Tracheal epithelial cell (primary cell): ENCODE measurements around the gene USP49. TPM values are rescaled to one million over a fixed set of nuclear protein-coding genes. Genes with fewer than 3 reads are reported as not detected.

Source experiments
- total RNA-seq: library from RNA; depleted of rRNA; stranded (reverse); fragments of >200 nt; gene quantifications from 2 replicates; pipeline ENCODE4 v1.2.1, GENCODE V29; 2014

USP49 gene
- total RNA-seq: 1.9 TPM in 2 replicates

GRCh38 chr6:41895300-41896233 is at the start of gene USP49:
Gene USP49, minus strand, starts transcription at chr6:41895375. Its CDS starts 88,392 bp downstream, at chr6:41806983.

GRCh38 chr6:41941280-41942066 is 46.3 kb upstream of the USP49 start, which contains the start of gene CCND3:
Gene CCND3, minus strand, starts transcription at chr6:41941808. Its CDS starts 159 bp downstream, at chr6:41941649.

GRCh38 chr6:41920921-41921711 is 25.9 kb upstream of the USP49 start, which contains the start of the genes BYSL and MED20:
Gene BYSL, plus strand, starts transcription at chr6:41921499. Its CDS starts 64 bp downstream, at chr6:41921563.
Gene MED20, minus strand, starts transcription at chr6:41921139. Its CDS starts 121 bp downstream, at chr6:41921018.

GRCh38 chr6:41787219-41787917 is 107.8 kb downstream of the USP49 start, which contains the start of gene TOMM6:
Gene TOMM6, plus strand, starts transcription at chr6:41787694. Its CDS starts 4 bp downstream, at chr6:41787698.

GRCh38 chr6:41780551-41781365 is 114.4 kb downstream of the USP49 start, which contains the start of gene PRICKLE4:
Gene PRICKLE4, plus strand, starts transcription at chr6:41780782. Its CDS starts 2,692 bp downstream, at chr6:41783474.

GRCh38 chr6:41779788-41780550 is 115.2 kb downstream of the USP49 start, which contains the start of gene FRS3:
Gene FRS3, minus strand, starts transcription at chr6:41779900. Its CDS starts 2,913 bp downstream, at chr6:41776987.

GRCh38 chr6:41747256-41748101 is 147.7 kb downstream of the USP49 start, which contains the start of gene PGC:
Gene PGC, minus strand, starts transcription at chr6:41747397. Its CDS starts 63 bp downstream, at chr6:41747334.

Other genes with a start within 250 kb of the USP49 start
- 10.8 and 11.5 TPM in 2 replicates for gene TFEB, start 159.8 kb downstream of the USP49 start, total RNA-seq
- not detected in 2 replicates for gene PGC, start 148.0 kb downstream of the USP49 start, total RNA-seq
- gene FRS3, start 115.5 kb downstream of the USP49 start, total RNA-seq: 0.43 and 0.72 TPM in 2 replicates
- gene PRICKLE4, start 114.6 kb downstream of the USP49 start, total RNA-seq: 1.9 TPM in 1 of 2 replicates, not detected in the other
- gene TOMM6, start 107.7 kb downstream of the USP49 start, total RNA-seq: 74.2 and 76.5 TPM in 2 replicates
- gene MED20, start 25.8 kb upstream of the USP49 start, total RNA-seq: 21.0 and 42.0 TPM in 2 replicates
- gene BYSL, start 26.1 kb upstream of the USP49 start, total RNA-seq: 16.6 and 19.3 TPM in 2 replicates
- gene CCND3, start 46.4 kb upstream of the USP49 start, total RNA-seq: 35.6 and 35.7 TPM in 2 replicates
- gene TAF8, start 155.1 kb upstream of the USP49 start, total RNA-seq: 14.5 and 15.8 TPM in 2 replicates
- 15.8 and 19.8 TPM in 2 replicates for gene C6orf132, start 247.2 kb upstream of the USP49 start, total RNA-seq